AG10803 (cell line): ENCODE data around the gene TNXB.
"Not testable (repeated sequence)": the region's sequence is repeated elsewhere in the genome, so short reads cannot be mapped to it uniquely, and the experiment has no call there.

Experiments
- DNase-seq: peaks from one replicate; pipeline ENCODE4 v3.0.0; 2010; ENCODE audit warnings: low read depth
- H3K4me3 ChIP-seq: 2 replicates; pipeline ENCODE4 v1.5.1; 2011; ENCODE audit warnings: mild to moderate bottlenecking, low read length, control low read depth
- TF ChIP-seq, protein P1 (sequence below): conservative IDR thresholded peaks from 2 replicates; pipeline ENCODE4 v1.5.1; 2011; ENCODE audit warnings: mild to moderate bottlenecking, low read length, control low read depth, inconsistent platforms

The TNXB gene

DNA sequence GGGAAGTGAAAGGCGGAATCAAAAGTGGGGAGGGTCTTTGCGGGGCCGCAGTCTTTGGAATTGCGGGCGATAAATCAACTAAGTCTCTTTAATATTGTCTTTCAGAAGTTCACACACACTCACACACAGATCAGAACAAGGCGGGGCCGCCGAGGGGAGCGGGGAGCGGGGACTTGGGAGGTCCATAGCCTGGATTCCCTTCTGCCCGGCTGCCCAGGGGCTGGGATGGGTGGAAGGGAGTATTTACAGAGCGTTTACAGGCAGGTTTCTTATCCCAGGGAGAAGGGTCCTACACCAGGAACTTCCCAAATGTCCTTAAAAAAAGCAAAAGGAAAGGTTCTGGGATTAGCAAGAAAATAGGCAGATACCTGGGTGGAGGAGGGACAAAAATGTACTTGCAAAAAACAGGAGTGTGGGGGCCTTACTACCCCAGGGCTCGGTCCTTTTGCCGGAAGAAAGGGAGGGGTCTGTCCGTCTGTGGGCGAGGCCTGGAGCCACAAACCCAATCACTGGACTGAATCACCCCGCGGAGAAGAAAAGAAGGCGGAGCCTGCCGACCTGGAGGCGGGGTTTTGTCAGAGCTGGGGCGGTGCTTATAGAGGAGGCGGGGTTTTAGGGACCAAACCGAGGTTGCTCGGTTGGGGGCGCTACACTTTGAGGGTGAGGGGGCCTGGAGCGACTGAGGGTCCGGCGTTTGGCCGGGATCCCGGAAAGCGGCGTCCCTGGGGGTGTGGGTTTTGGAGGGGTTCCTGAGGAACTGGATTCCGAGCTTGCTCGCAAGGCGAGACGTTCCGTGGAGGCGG lies 39.4 kb upstream of the TNXB start:
- no peak for DNase-seq
- no peak overlapping the region for H3K4me3 ChIP-seq
- TF ChIP-seq, protein P1, sequence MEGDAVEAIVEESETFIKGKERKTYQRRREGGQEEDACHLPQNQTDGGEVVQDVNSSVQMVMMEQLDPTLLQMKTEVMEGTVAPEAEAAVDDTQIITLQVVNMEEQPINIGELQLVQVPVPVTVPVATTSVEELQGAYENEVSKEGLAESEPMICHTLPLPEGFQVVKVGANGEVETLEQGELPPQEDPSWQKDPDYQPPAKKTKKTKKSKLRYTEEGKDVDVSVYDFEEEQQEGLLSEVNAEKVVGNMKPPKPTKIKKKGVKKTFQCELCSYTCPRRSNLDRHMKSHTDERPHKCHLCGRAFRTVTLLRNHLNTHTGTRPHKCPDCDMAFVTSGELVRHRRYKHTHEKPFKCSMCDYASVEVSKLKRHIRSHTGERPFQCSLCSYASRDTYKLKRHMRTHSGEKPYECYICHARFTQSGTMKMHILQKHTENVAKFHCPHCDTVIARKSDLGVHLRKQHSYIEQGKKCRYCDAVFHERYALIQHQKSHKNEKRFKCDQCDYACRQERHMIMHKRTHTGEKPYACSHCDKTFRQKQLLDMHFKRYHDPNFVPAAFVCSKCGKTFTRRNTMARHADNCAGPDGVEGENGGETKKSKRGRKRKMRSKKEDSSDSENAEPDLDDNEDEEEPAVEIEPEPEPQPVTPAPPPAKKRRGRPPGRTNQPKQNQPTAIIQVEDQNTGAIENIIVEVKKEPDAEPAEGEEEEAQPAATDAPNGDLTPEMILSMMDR: no peak

DNA sequence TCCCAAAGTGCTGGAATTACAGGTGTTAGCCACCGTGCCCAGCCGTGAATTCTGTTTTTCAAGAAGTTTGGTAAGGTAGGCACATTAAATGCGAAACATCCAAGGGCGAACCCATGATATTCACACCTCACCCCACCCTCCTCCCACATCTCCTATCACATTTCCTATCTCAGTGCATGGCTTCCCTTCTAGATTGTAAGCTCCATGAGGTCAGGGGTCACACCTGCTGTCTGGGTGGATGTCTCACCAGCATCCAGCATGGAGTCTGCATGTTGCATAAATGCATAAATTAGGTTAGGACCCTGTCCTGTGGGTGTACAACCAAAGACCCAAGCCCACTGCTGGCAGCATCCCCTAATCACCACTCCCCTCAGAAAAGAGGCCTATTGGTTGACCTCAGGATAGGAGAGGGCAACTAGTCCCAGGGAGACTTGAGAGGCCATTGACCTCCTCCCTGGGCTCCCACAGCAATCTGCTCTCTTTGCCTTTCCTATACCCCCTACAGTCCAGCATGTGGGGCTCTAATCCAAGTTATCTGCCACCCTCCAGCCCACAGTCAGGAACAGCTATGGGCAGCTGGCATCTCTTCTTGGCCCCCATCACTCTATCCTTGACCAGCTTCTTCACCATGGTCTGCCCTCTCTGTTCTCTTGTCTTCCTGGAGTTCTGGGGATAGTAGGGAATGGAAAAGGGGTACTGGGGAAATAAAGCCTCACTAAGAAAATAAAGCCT lies 38.4 kb upstream of the TNXB start:
- TF ChIP-seq, protein P1: no peak
- no peak overlapping the region for H3K4me3 ChIP-seq
- no peak for DNase-seq

DNA sequence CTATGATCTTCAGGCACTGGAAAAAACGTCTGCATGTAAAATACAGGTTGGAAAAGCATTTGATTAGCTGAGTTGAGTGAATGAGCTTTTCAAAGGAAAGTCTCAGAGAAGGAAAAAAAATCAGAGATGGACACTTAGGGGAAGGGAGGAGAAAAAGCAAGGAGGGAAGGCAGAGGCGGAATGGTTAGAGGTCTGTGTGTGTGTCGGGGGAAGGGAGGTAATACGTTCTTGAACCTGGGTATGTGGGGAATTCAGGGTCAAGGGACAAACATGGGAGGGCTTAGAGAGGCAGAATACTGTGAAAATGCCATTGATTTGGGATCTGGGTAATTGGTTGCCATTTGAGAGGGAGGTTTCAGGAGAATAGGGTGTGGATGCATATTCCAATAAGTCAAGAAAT lies 37.5 kb upstream of the TNXB start:
- no peak for DNase-seq

DNA sequence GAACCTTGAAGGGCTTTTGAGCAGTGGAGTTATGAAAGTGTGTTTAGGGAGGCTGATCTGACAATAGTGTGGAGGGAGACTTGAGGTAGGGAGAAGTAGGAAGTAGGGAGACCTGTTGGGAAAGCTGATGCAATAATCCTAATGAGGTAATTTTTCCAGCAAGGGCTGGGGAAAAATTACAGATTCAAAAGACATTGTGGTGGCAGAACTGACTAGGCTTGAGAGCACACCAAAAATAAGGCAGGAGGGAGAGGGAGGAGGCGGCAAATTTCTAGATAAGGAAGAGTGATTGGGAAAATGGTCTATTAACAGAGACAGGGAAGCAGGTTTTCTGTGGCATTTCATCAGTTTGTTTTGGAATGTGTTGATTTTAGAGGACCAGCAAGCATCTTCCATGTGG lies 37.1 kb upstream of the TNXB start:
- no peak overlapping the region for H3K4me3 ChIP-seq
- no peak for DNase-seq
- TF ChIP-seq, protein P1: no peak

More for the DNA sequence above, 37.5 kb upstream of the TNXB start:
- TF ChIP-seq, protein P1: no peak
- no peak overlapping the region for H3K4me3 ChIP-seq

DNA sequence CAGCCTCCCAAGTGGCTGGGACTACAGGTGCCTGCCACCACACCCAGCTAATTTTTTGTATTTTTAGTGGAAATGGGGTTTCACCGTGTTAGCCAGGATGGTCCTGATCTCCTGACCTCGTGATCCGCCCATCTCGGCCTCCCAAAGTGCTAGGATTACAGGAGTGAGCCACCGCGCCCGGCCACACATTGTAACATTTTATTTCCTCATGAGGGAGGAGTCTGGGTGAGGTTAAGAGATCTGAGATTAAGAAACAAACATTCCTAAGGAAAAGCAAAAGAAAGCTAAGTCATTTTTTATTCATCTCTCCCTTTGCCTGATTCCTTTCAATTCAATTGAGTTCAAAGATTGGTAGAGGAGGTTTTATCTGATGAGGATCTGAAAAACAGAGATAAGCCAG lies 35.1 kb upstream of the TNXB start:
- H3K4me3 ChIP-seq, DNase-seq: not testable (repeated sequence)

DNA sequence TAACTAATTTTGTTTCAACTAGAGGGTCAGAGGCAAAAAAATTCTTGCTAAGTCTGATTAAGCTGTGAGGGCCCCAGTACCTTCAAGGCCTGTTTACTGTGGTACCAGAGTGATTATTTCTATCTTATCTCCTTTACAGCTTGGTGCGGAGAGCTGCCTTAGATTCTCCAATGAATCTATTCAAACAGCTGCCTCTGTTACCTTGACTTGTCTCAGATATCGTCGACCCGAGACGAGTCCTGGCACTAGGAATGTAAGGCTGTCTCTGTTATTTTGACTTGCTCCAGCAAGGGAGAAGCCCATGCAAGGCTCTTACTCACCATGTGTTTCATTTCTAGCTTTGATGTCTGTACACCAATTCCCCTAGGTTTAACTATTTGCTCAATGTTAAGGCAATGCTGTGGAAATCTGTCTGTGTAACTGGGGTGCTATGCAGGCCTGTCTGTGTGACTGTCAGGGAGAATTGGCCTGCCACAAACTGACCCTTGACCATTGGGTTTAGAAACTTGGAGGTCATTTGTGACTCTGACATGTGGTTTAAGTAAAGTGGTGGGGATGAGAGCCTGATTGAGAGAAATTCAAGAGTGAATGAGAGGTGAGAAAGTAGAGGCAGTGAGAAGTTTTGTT lies 31.4 kb upstream of the TNXB start:
- H3K4me3 ChIP-seq: no peak overlapping the region
- TF ChIP-seq, protein P1: no peak
- DNase-seq: no peak

DNA sequence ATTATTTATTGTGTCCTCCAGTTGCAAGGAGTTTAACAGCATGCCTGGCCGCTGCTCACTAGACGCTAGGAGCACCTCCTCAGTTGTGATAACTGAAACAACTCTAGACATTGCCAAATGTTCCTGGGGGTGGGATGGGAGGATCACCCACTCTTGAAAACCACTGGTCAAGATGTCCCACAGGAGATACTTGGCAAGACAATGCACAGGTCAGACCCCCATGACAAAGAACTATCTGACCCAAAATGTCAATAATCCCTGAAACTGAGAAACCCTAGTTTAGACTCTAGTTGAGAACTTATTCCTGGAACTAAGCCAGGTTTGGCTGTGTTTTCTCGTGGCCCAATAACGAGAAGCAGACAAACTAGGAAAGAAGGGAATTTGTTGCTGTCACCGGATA lies 30.5 kb upstream of the TNXB start:
- no peak overlapping the region for H3K4me3 ChIP-seq
- TF ChIP-seq, protein P1: no peak
- DNase-seq: no peak
